ENCODE measurements around the gene MBD4. TPM values are rescaled to one million over a fixed set of nuclear protein-coding genes. Genes with fewer than 3 reads are reported as not detected.
"Not testable (repeated sequence)": the region's sequence is repeated elsewhere in the genome, so short reads cannot be mapped to it uniquely, and the experiment has no call there.

MBD4 gene
- total RNA-seq (ENCODE audit: low replicate concordance) = 22.6 and 28.6 TPM in 2 replicates
- long read RNA-seq, transcript MBD4-203 (8 exons, 2,478 nt) = major isoform, 17 of 75 reads
- long read RNA-seq, transcript MBD4-201 (8 exons, 2,470 nt) = minor isoform, 11 of 75 reads
- long read RNA-seq, partial matches to known transcripts = 32 of 75 reads
- long read RNA-seq, other reads (novel, unspliced or antisense) = 12 of 75 reads

GRCh38 chr3:129439817-129440617, at the start of gene MBD4, which contains the start of gene IFT122:
Gene MBD4, minus strand, starts transcription at chr3:129439948. Its CDS starts 115 bp downstream, at chr3:129439833.
Gene IFT122, plus strand, starts transcription at chr3:129440224. Its CDS starts 107 bp downstream, at chr3:129440331.
- Mint-ChIP-seq H3K4me1 (ENCODE audit: unreplicated experiment) (peaks cover 45% of the 10 kb centered on the region), H3K9me3 (no peaks in the 10 kb centered on the region), H3K36me3 (peaks cover 6% of the 10 kb centered on the region), H3K4me3 (peak within 1 kb of the TSS; percentile 96), H3K27ac (peak within 1 kb of the TSS; percentile 96), H3K27me3 (no peaks in the 10 kb centered on the region)
- peak; percentile 98 for DNase-seq (ENCODE audit: extremely low spot score, unreplicated experiment)
- no peak for TF ChIP-seq CTCF (conservative IDR thresholded peaks at IDR 0.05)

GRCh38 chr3:129489258-129489657, 49.5 kb upstream of the MBD4 start:
- H3K4me3 Mint-ChIP-seq, H3K27ac Mint-ChIP-seq: not testable (repeated sequence)
- H3K36me3 Mint-ChIP-seq = peaks cover 20% of the 10 kb centered on the region

GRCh38 chr3:129487868-129488335, 48.2 kb upstream of the MBD4 start:
- not testable (repeated sequence) for H3K27me3 Mint-ChIP-seq; DNase-seq (ENCODE audit: extremely low spot score, unreplicated experiment); H3K4me3 Mint-ChIP-seq; H3K27ac Mint-ChIP-seq; H3K9me3 Mint-ChIP-seq
- peaks cover 50% of the 10 kb centered on the region for H3K4me1 Mint-ChIP-seq (ENCODE audit: unreplicated experiment)
- H3K36me3 Mint-ChIP-seq = peaks cover 13% of the 10 kb centered on the region

More at GRCh38 chr3:129489258-129489657, 49.5 kb upstream of the MBD4 start:
- H3K4me1 Mint-ChIP-seq (ENCODE audit: unreplicated experiment) = peaks cover 41% of the 10 kb centered on the region
- not testable (repeated sequence) for H3K9me3 Mint-ChIP-seq; H3K27me3 Mint-ChIP-seq; DNase-seq (ENCODE audit: extremely low spot score, unreplicated experiment)

- no peak for TF ChIP-seq CTCF (conservative IDR thresholded peaks at IDR 0.05)
- DNase-seq (ENCODE audit: extremely low spot score, unreplicated experiment) = no peak
- Mint-ChIP-seq H3K9me3 (no peaks in the 10 kb centered on the region), H3K4me3 (no peak overlapping the region), H3K27me3 (no peaks in the 10 kb centered on the region), H3K4me1 (ENCODE audit: unreplicated experiment) (peaks cover 52% of the 10 kb centered on the region), H3K27ac (peak overlapping the region; percentile 56), H3K36me3 (peaks cover 13% of the 10 kb centered on the region)
Observed at GRCh38 chr3:129487183-129487867, 47.6 kb upstream of the MBD4 start.

- Mint-ChIP-seq H3K36me3 (peaks cover 9% of the 10 kb centered on the region), H3K4me1 (ENCODE audit: unreplicated experiment) (peaks cover 58% of the 10 kb centered on the region)
Observed at GRCh38 chr3:129486664-129487035, 46.9 kb upstream of the MBD4 start.

More at GRCh38 chr3:129486664-129487035, 46.9 kb upstream of the MBD4 start:
- Mint-ChIP-seq H3K4me3 (peak overlapping the region; percentile 25), H3K9me3 (no peaks in the 10 kb centered on the region), H3K27ac (peak overlapping the region; percentile 56), H3K27me3 (no peaks in the 10 kb centered on the region)
- TF ChIP-seq CTCF (conservative IDR thresholded peaks at IDR 0.05) = no peak
- DNase-seq (ENCODE audit: extremely low spot score, unreplicated experiment) = no peak

All from type B pancreatic cell (in vitro differentiated cells).